SU-DHL-6 (cell line): ENCODE results near the gene SCN4B.

Source experiments
- H2AFZ ChIP-seq: fragments of 200-600 bp; sonication (generic); 2 replicates; pipeline ENCODE4 v1.6.1; 2014; ENCODE audit warnings: low read depth, mild to moderate bottlenecking, moderate library complexity, mixed read lengths, antibody characterized with exemption, low read length; ENCODE audit not compliant: severe bottlenecking
- H3F3A ChIP-seq: fragments of 200-600 bp; shearing (Covaris generic); 2 replicates; pipeline ENCODE4 v1.6.0; 2016; ENCODE audit warnings: antibody characterized with exemption, mild to moderate bottlenecking; ENCODE audit not compliant: insufficient read depth
- H3K27ac ChIP-seq: fragments of 200-600 bp; sonication (generic); 2 replicates; pipeline ENCODE4 v1.5.1; 2016; ENCODE audit warnings: low read depth, mild to moderate bottlenecking, low read length, moderate library complexity, mixed read lengths
- H3K27me3 ChIP-seq: fragments of 200-600 bp; sonication (generic), shearing (Covaris generic); 2 replicates; pipeline ENCODE4 v1.6.0; 2014; ENCODE audit warnings: mild to moderate bottlenecking, low read length
- H3K36me3 ChIP-seq: fragments of 200-600 bp; sonication (generic); 2 replicates; pipeline ENCODE4 v1.6.1; 2014; ENCODE audit warnings: mild to moderate bottlenecking, low read length, mixed read lengths
- H3K4me2 ChIP-seq: fragments of 300-600, 200-600 bp; shearing (Covaris generic), sonication (generic); 2 replicates; pipeline ENCODE4 v1.6.0; 2014; ENCODE audit warnings: low read length, low read depth, mild to moderate bottlenecking; ENCODE audit not compliant: poor library complexity, severe bottlenecking
- H3K4me3 ChIP-seq: fragments of 200-600 bp; sonication (generic); 2 replicates; pipeline ENCODE4 v1.5.1; 2014; ENCODE audit warnings: antibody characterized with exemption, low read length, mild to moderate bottlenecking, mixed read lengths; ENCODE audit not compliant: insufficient read depth, poor library complexity, severe bottlenecking
- H3K79me2 ChIP-seq: fragments of 200-600 bp; sonication (generic); 2 replicates; pipeline ENCODE4 v1.6.1; 2014; ENCODE audit warnings: mild to moderate bottlenecking, low read length, moderate library complexity; ENCODE audit not compliant: insufficient read depth
- H3K9ac ChIP-seq: fragments of 200-600 bp; sonication (generic); 2 replicates; pipeline ENCODE4 v1.7.0; 2014; ENCODE audit warnings: mild to moderate bottlenecking, low read length
- H3K9me2 ChIP-seq: fragments of 200-600 bp; sonication (generic); replicated peaks from 2 replicates; pipeline ENCODE4 v1.6.1; 2014; ENCODE audit warnings: low read length; ENCODE audit not compliant: insufficient read depth
- H3K9me3 ChIP-seq: fragments of 200-600 bp; sonication (generic); 2 replicates; pipeline ENCODE4 v1.6.1; 2014; ENCODE audit warnings: low read length, mixed read lengths; ENCODE audit not compliant: insufficient read depth
- H4K20me1 ChIP-seq: fragments of 200-600 bp; sonication (generic); 2 replicates; pipeline ENCODE4 v1.6.1; 2014; ENCODE audit warnings: low read depth, mild to moderate bottlenecking, antibody characterized with exemption, low read length, moderate library complexity, mixed read lengths
- CTCF ChIP-seq: fragments of 200-600 bp; sonication (generic); IDR thresholded peaks from one replicate; pipeline ENCODE4 v1.5.1; 2017; ENCODE audit warnings: antibody characterized with exemption, mild to moderate bottlenecking, low read length, moderate library complexity; ENCODE audit not compliant: insufficient read depth, poor library complexity, severe bottlenecking
- EZH2phosphoT487 ChIP-seq: fragments of 200-600 bp; sonication (generic), shearing (Covaris generic); conservative IDR thresholded peaks from 2 replicates; pipeline ENCODE4 v1.6.1; 2018; ENCODE audit warnings: mild to moderate bottlenecking, antibody characterized with exemption, low read length, moderate library complexity, mixed read lengths

Gene SCN4B

GRCh38 chr11:118084247-118084646 is 68.4 kb downstream of the SCN4B start:
- H3K9ac ChIP-seq, result no peak overlapping the region
- no peaks in the 10 kb centered on the region for H4K20me1 ChIP-seq
- no peaks in the 10 kb centered on the region for H3K36me3 ChIP-seq
- no peaks in the 10 kb centered on the region for H3K79me2 ChIP-seq
- H3K4me2 ChIP-seq, result no peak overlapping the region
- H3K27me3 ChIP-seq, result no peaks in the 10 kb centered on the region
- TF ChIP-seq EZH2phosphoT487, result no peak
- no peak for TF ChIP-seq CTCF
- H3K27ac ChIP-seq, result no peak overlapping the region
- H2AFZ ChIP-seq, result no peak overlapping the region
- no peaks in the 10 kb centered on the region for H3F3A ChIP-seq
- H3K4me3 ChIP-seq, result no peak overlapping the region
- H3K9me2 ChIP-seq, result no peaks in the 10 kb centered on the region
- peaks cover 16% of the 10 kb centered on the region; the same call in 1 of the 2 replicates for H3K9me3 ChIP-seq
